ENCODE data around the gene CLEC16A. TPM values are rescaled to one million over a fixed set of nuclear protein-coding genes. Genes with fewer than 3 reads are reported as not detected.

The CLEC16A gene
- total RNA-seq, 1 donor from 2014 or later = 57.6 TPM

DNA sequence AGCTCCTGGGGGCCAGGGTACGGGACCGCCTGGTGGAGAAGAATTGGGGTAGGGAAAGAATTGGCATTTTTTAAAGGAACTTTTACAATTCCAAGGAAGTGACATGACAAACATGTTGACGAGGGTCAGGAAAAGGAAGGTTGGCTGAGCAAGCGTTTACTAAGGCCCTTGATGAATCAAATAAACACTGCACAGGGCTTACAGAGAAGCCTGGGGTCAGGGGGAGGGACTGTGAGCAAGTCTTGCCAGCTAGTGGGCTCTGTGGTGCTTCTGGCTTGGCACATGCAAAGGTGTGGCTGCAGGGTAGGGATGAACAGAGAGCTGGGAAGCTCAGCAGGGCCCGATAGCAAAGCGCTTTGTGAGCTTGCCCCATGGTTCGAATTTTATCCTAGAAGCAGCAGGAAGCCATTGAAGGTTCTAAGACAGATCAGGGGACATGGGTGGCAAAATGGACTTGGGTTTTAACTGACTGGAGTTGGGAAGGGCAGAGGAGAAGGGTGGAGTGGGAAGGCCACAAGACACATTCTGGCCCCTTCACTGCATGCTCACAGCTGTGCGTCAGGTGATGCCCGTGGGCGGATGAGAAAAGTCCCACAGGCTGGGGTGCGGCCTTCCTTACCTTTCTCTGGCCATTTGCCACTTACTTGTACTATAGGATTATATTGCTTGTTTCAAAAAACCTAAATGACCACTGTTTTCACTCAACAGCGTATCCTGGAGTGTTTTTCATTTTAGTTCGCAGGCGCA lies 193.8 kb downstream of the CLEC16A start:
- Mint-ChIP-seq H3K27me3 (no peaks in the 10 kb centered on the region), H3K4me3 (no peak overlapping the region), H3K36me3 (ENCODE audit: low read depth) (peaks cover 62% of the 10 kb centered on the region), H3K27ac (no peak overlapping the region), H3K9me3 (no peaks in the 10 kb centered on the region), H3K4me1 (peaks cover 18% of the 10 kb centered on the region)
- ChIA-PET CTCF (no interaction called here), POLR2A (interaction anchor here (0.6 to 1.8 kb wide), 2 partner anchors 39 to 117 kb away, joined by 4 to 6 read pairs; no protein-coding TSS in a partner anchor)
- no peak for DNase-seq
- TF ChIP-seq, protein P1, sequence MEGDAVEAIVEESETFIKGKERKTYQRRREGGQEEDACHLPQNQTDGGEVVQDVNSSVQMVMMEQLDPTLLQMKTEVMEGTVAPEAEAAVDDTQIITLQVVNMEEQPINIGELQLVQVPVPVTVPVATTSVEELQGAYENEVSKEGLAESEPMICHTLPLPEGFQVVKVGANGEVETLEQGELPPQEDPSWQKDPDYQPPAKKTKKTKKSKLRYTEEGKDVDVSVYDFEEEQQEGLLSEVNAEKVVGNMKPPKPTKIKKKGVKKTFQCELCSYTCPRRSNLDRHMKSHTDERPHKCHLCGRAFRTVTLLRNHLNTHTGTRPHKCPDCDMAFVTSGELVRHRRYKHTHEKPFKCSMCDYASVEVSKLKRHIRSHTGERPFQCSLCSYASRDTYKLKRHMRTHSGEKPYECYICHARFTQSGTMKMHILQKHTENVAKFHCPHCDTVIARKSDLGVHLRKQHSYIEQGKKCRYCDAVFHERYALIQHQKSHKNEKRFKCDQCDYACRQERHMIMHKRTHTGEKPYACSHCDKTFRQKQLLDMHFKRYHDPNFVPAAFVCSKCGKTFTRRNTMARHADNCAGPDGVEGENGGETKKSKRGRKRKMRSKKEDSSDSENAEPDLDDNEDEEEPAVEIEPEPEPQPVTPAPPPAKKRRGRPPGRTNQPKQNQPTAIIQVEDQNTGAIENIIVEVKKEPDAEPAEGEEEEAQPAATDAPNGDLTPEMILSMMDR (IDR thresholded peaks at IDR 0.05) = no peak
- no peak for ATAC-seq (ENCODE audit: low read depth)
- intact Hi-C loops (cut with micrococcal nuclease) = no loop called here

DNA sequence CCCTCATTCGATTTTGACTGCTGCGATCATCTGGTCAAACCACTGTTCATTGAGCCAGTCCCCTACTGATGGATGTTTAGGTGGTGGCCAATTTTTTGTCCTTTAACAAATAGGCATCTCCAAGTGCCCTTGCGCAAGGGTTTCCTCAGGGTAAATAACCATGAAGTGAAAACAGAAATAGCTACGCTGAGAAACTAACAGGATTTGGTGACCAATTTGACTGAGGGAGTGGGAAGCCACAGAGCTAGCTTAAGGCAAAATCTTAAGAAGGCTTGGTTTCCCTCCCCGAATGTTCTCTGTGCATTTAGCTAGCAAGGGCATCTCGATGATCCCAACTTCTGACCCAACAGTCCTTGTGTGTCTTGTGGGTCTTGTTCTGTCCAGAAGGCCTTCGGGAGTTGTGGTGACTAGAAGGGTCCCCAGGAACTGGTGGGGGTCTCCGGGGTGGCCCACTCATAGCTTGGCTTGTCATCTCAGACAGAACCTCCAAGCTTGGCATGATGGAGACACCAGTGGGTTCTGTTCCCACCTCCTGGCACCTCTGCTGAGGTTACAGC lies 194.5 kb downstream of the CLEC16A start:
- H3K4me3 Mint-ChIP-seq = no peak overlapping the region
- H3K9me3 Mint-ChIP-seq = no peaks in the 10 kb centered on the region
- H3K27me3 Mint-ChIP-seq = no peaks in the 10 kb centered on the region
- ChIA-PET POLR2A (interaction anchor here (0.6 to 1.8 kb wide), 2 partner anchors 39 to 116 kb away, joined by 4 to 6 read pairs; no protein-coding TSS in a partner anchor), CTCF (no interaction called here)
- DNase-seq = no peak
- intact Hi-C loops (cut with micrococcal nuclease) = no loop called here
- H3K4me1 Mint-ChIP-seq = peaks cover 14% of the 10 kb centered on the region
- TF ChIP-seq, protein P1 (IDR thresholded peaks at IDR 0.05) = no peak
- no peak for ATAC-seq (ENCODE audit: low read depth)
- H3K36me3 Mint-ChIP-seq (ENCODE audit: low read depth) = peaks cover 60% of the 10 kb centered on the region
- H3K27ac Mint-ChIP-seq = no peak overlapping the region

DNA sequence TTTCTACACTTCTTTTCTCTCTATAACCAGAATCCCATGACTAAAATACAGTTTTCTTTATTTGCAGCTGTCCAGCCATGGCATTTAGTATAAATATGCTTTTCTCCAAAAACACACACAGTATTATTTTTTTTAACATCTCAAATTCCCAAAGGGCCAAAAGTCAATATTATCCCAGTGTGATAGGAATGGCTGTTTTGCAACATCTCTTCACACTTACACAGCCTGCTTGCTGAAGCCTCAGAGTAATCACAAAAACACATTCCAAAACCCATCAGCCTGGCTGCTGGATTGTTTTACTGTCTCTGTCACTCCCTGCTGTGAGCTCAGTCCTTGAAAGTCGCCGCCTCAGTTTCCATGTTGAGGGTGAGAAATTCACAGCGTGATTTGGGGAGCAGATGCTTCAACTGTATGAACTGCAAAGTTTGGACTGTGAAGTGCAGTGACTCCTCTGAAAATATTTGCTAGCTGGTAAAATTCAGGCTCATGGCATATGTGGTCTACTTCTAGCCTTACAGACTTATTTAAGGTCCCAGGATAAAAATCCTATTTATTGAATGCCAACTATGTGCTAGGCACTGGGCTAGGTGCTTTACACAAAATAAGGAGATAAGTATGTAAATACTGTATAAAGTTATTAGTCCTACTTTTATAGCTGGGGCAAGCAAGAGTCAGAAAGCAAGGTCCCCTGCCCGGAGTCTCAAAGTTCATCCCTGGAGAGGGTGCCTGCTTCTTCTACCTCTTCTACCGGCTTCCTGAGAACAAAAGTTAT lies 195.1 kb downstream of the CLEC16A start:
- H3K4me1 Mint-ChIP-seq = peaks cover 14% of the 10 kb centered on the region
- CTCF ChIA-PET = no interaction called here
- no peak overlapping the region for H3K4me3 Mint-ChIP-seq
- H3K36me3 Mint-ChIP-seq (ENCODE audit: low read depth) = peaks cover 55% of the 10 kb centered on the region
- no peak overlapping the region for H3K27ac Mint-ChIP-seq
- ATAC-seq (ENCODE audit: low read depth) (no peak), DNase-seq (no peak)
- no peaks in the 10 kb centered on the region for H3K27me3 Mint-ChIP-seq
- POLR2A ChIA-PET = interaction anchor here (1.8 kb wide), 1 partner anchor 116 kb away, joined by 4 read pairs; no protein-coding TSS in a partner anchor
- TF ChIP-seq, protein P1 (IDR thresholded peaks at IDR 0.05) = no peak
- intact Hi-C loops (cut with micrococcal nuclease) = no loop called here
- no peaks in the 10 kb centered on the region for H3K9me3 Mint-ChIP-seq

GRCh38 chr16:11140098-11140375 lies 195.7 kb downstream of the CLEC16A start:
- no peak for ATAC-seq (ENCODE audit: low read depth)
- POLR2A ChIA-PET = interaction anchor here (1.8 kb wide), 1 partner anchor 115 kb away, joined by 4 read pairs; no protein-coding TSS in a partner anchor
- no peak overlapping the region for H3K27ac Mint-ChIP-seq
- H3K36me3 Mint-ChIP-seq (ENCODE audit: low read depth) = peaks cover 51% of the 10 kb centered on the region
- no peak overlapping the region for H3K4me3 Mint-ChIP-seq
- H3K9me3 Mint-ChIP-seq = no peaks in the 10 kb centered on the region
- H3K4me1 Mint-ChIP-seq = peaks cover 14% of the 10 kb centered on the region
- CTCF ChIA-PET = no interaction called here
- TF ChIP-seq, protein P1 (IDR thresholded peaks at IDR 0.05) = no peak
- no peaks in the 10 kb centered on the region for H3K27me3 Mint-ChIP-seq
- DNase-seq = no peak
- intact Hi-C loops (cut with micrococcal nuclease) = no loop called here

DNA sequence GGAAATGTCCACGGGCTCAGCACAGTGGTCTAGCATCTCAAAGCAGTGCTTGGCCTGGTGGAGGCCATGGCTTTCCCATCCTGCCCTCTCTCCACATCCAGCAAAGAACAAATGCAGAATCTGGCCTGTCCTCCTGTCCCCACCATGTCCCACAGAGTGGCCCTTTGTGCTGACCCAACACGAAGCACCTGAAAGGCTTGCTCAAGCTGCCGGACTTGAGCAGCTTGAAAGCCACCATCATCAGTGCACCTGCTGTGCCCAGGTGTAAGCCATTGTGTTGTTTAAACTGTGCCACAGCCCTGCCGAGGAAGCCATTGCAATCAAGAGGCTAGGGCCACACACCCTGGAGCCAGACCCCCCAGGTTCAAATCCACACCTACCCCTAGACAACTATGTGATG lies 196.1 kb downstream of the CLEC16A start:
- H3K27me3 Mint-ChIP-seq = no peaks in the 10 kb centered on the region
- DNase-seq (no peak), ATAC-seq (ENCODE audit: low read depth) (no peak)
- H3K4me3 Mint-ChIP-seq = no peak overlapping the region
- ChIA-PET POLR2A (no interaction called here), CTCF (no interaction called here)
- H3K9me3 Mint-ChIP-seq = no peaks in the 10 kb centered on the region
- H3K27ac Mint-ChIP-seq = no peak overlapping the region
- peaks cover 47% of the 10 kb centered on the region for H3K36me3 Mint-ChIP-seq (ENCODE audit: low read depth)
- TF ChIP-seq, protein P1 (IDR thresholded peaks at IDR 0.05) = no peak
- H3K4me1 Mint-ChIP-seq = peaks cover 14% of the 10 kb centered on the region
- intact Hi-C loops (cut with micrococcal nuclease) = no loop called here
